Muscle layer of colon (tissue), 2 donors: Measurements from ENCODE around the gene SYVN1.

ENCODE experiments used
- H3K27ac ChIP-seq: one replicate; pipeline ENCODE4 v1.7.0; 2013; ENCODE audit warnings: low read depth, mild to moderate bottlenecking, low read length, moderate library complexity
- H3K27me3 ChIP-seq, 2 donors: one replicate each; pipeline ENCODE4 v1.7.0; 2013; ENCODE audit warnings: low read length in 2 of 2, mild to moderate bottlenecking in 2 of 2; ENCODE audit not compliant: insufficient read depth in 2 of 2, control insufficient read depth in 1 of 2
- H3K36me3 ChIP-seq: one replicate; pipeline ENCODE4 v1.7.0; 2013; ENCODE audit warnings: mild to moderate bottlenecking, low read length; ENCODE audit not compliant: insufficient read depth
- H3K4me1 ChIP-seq: one replicate; pipeline ENCODE4 v1.7.0; 2013; ENCODE audit warnings: mild to moderate bottlenecking, low read length; ENCODE audit not compliant: insufficient read depth
- H3K4me3 ChIP-seq, 2 donors: one replicate each; pipeline ENCODE4 v1.7.0; 2013; ENCODE audit warnings: low read length in 2 of 2, low read depth in 1 of 2, mild to moderate bottlenecking in 1 of 2, moderate library complexity in 1 of 2
- H3K9ac ChIP-seq: one replicate; pipeline ENCODE4 v1.7.0; 2013; ENCODE audit warnings: low read length
- H3K9me3 ChIP-seq: one replicate; pipeline ENCODE4 v1.7.0; 2013; ENCODE audit warnings: mild to moderate bottlenecking, low read length
- donor health status: abdominal sarcoma.
- donor health status: Adenocarcinoma of cecum.

Gene SYVN1

GRCh38 chr11:65131895-65132237 lies 2.5 kb downstream of the SYVN1 start:
- no peaks in the 10 kb centered on the region for H3K27me3 ChIP-seq
- H3K4me1 ChIP-seq: peaks cover 20% of the 10 kb centered on the region
- H3K9ac ChIP-seq: no peak overlapping the region
- H3K36me3 ChIP-seq: peaks cover 61% of the 10 kb centered on the region
- H3K27ac ChIP-seq: no peak overlapping the region
- H3K4me3 ChIP-seq: no peak overlapping the region
- H3K9me3 ChIP-seq: no peaks in the 10 kb centered on the region

- Histone ChIP-seq H3K9me3 (no peaks in the 10 kb centered on the region), H3K9ac (no peak overlapping the region), H3K4me3 (no peak overlapping the region), H3K36me3 (peaks cover 66% of the 10 kb centered on the region), H3K4me1 (peaks cover 20% of the 10 kb centered on the region), H3K27ac (no peak overlapping the region), H3K27me3 (no peaks in the 10 kb centered on the region)
Measured at GRCh38 chr11:65131417-65131776, 2.9 kb downstream of the SYVN1 start.

- peaks cover 70% of the 10 kb centered on the region for H3K36me3 ChIP-seq
- no peaks in the 10 kb centered on the region for H3K27me3 ChIP-seq
- no peaks in the 10 kb centered on the region for H3K9me3 ChIP-seq
- no peak overlapping the region for H3K27ac ChIP-seq
- peaks cover 20% of the 10 kb centered on the region for H3K4me1 ChIP-seq
- no peak overlapping the region for H3K9ac ChIP-seq
- H3K4me3 ChIP-seq: no peak overlapping the region
Measured at GRCh38 chr11:65130631-65131416, 3.5 kb downstream of the SYVN1 start.

GRCh38 chr11:65129649-65130441 lies 4.5 kb downstream of the SYVN1 start:
- Histone ChIP-seq H3K27me3 (no peaks in the 10 kb centered on the region), H3K4me3 (no peak overlapping the region), H3K9ac (no peak overlapping the region), H3K9me3 (no peaks in the 10 kb centered on the region), H3K4me1 (peaks cover 16% of the 10 kb centered on the region), H3K36me3 (peaks cover 75% of the 10 kb centered on the region), H3K27ac (no peak overlapping the region)

- H3K4me3 ChIP-seq: no peak overlapping the region
- H3K9me3 ChIP-seq: no peaks in the 10 kb centered on the region
- no peak overlapping the region for H3K9ac ChIP-seq
- peaks cover 83% of the 10 kb centered on the region for H3K36me3 ChIP-seq
- no peaks in the 10 kb centered on the region for H3K27me3 ChIP-seq
- H3K27ac ChIP-seq: no peak overlapping the region
- H3K4me1 ChIP-seq: peaks cover 12% of the 10 kb centered on the region
Measured at GRCh38 chr11:65128182-65129145, 5.9 kb downstream of the SYVN1 start.

GRCh38 chr11:65127473-65128181 lies 6.7 kb downstream of the SYVN1 start:
- no peak overlapping the region for H3K27ac ChIP-seq
- no peaks in the 10 kb centered on the region for H3K27me3 ChIP-seq
- no peak overlapping the region for H3K9ac ChIP-seq
- H3K4me3 ChIP-seq: no peak overlapping the region
- peaks cover 78% of the 10 kb centered on the region for H3K36me3 ChIP-seq
- no peaks in the 10 kb centered on the region for H3K9me3 ChIP-seq
- peaks cover 4% of the 10 kb centered on the region for H3K4me1 ChIP-seq

- no peaks in the 10 kb centered on the region for H3K27me3 ChIP-seq
- H3K9me3 ChIP-seq: no peaks in the 10 kb centered on the region
- no peaks in the 10 kb centered on the region for H3K4me1 ChIP-seq
- H3K4me3 ChIP-seq: no peak overlapping the region
- H3K36me3 ChIP-seq: peaks cover 69% of the 10 kb centered on the region
- H3K27ac ChIP-seq: no peak overlapping the region
- H3K9ac ChIP-seq: no peak overlapping the region
Measured at GRCh38 chr11:65126624-65127274, 7.6 kb downstream of the SYVN1 start.

GRCh38 chr11:65125197-65126056 lies 8.9 kb downstream of the SYVN1 start:
- Histone ChIP-seq H3K27me3 (no peaks in the 10 kb centered on the region), H3K36me3 (peaks cover 63% of the 10 kb centered on the region), H3K9ac (no peak overlapping the region), H3K27ac (no peak overlapping the region), H3K4me1 (peaks cover 11% of the 10 kb centered on the region), H3K4me3 (no peak overlapping the region), H3K9me3 (no peaks in the 10 kb centered on the region)

GRCh38 chr11:65124480-65125196 lies 9.7 kb downstream of the SYVN1 start:
- H3K4me1 ChIP-seq: peaks cover 11% of the 10 kb centered on the region
- H3K4me3 ChIP-seq: no peak overlapping the region
- no peaks in the 10 kb centered on the region for H3K9me3 ChIP-seq
- no peaks in the 10 kb centered on the region for H3K27me3 ChIP-seq
- H3K36me3 ChIP-seq: peaks cover 63% of the 10 kb centered on the region
- no peak overlapping the region for H3K9ac ChIP-seq
- no peak overlapping the region for H3K27ac ChIP-seq
